ENCODE measurements around the gene PCBP3.
"Not testable (repeated sequence)": the region's sequence is repeated elsewhere in the genome, so short reads cannot be mapped to it uniquely, and the experiment has no call there.

The PCBP3 gene

DNA sequence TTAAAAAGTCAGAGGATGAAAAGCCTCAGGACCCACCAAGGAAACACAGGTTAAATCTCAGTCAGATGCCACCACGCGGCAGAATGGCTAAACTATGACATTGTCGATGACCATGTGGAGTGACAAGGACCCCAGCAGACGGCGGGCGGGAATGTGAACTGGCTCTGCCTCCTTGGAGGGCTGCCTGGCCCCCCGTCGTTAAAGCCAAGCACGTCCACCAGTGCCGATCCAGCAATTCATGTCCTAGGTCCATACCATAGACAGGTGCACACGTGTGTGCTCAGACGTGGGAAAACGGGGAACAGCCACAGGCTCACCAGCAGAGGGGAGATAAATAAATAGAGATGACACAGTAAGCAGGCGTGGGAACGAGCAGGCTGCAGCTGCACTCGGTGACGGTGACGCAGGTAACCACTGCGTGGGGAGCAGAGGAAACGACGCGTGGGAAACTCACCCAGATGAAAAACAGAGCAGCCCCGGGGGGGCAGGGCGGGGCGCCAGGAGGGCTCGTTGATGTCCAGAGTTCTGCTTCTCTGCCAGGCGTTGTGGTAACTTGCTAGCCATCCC, 28.3 kb upstream of the PCBP3 start:
- DNase-seq, result no peak

- DNase-seq, result no peak
Measured at GRCh38 chr21:45617021-45617921, 26.3 kb upstream of the PCBP3 start.

- no peak for DNase-seq
Measured at GRCh38 chr21:45618287-45618686, 25.2 kb upstream of the PCBP3 start.

DNA sequence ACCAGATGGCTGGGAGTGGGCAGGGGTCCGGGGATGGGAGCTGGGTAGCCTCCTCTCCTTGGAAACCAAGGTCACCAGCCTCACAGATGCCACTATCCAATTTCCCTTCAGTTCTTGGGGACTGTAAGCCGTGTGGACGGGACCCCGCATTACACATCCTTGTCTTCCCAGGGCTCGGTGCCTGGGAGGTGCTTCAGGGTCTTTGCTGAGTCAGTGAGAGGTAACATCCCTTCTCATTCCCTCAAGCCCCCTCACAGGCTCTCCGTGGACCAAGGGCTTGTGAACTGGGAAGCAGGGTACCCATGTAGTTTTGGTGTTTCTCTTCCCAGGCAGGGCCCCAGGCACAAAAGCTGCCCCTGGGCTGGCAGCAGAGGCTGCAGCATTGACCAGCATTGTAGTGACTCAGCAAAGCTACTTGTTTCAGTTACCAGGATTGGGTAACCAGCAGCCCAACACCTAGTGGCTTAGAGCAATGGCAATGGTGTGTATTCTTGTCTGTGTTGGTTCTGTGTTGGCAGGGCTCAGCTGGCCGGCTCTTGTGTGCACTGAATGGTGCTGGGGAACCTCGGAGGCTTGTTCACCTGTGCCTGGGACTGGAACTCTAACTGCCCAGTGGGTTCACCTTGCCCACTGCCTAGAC, 24.6 kb upstream of the PCBP3 start:
- DNase-seq, result no peak

GRCh38 chr21:45620201-45620923, 23.2 kb upstream of the PCBP3 start:
- no peak for DNase-seq

DNA sequence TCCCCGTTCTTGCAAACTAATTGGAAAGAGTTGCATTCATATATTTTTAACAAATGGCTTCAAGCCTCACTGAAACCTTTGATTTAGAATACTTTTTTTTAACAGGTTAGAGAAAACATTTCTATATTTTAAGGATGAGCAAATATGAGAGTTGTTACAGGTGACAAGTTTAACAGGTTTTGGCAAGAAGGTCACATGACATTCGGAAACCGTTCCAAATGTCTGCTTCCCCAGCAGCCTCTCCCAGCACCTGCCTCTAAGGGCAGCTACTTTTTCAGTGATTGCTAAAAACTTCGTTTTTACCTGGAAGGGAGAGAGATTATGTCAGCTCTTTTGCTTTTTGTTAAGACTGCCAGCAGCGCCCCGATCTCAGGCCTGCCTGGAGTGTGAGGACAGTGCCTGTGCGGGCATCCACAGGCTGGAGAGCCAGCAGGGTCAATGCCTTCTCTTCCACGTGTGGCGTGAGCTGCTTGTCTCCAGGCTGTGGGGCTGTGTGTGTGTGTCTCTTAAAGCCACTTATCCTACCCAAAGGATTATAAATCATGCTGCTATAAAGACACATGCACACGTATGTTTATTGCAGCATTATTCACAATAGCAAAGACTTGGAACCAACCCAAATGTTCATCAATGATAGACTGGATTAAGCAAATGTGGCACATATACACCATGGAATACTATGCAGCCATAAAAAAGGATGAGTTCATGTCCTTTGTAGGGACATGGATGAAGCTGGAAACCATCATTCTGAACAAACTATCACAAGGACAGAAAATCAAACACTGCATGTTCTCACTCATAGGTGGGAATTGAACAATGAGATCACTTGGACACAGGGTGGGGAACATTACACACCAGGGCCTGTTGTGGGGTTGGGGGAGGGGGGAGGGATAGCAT, 21.8 kb upstream of the PCBP3 start:
- not testable (repeated sequence) for DNase-seq

DNA sequence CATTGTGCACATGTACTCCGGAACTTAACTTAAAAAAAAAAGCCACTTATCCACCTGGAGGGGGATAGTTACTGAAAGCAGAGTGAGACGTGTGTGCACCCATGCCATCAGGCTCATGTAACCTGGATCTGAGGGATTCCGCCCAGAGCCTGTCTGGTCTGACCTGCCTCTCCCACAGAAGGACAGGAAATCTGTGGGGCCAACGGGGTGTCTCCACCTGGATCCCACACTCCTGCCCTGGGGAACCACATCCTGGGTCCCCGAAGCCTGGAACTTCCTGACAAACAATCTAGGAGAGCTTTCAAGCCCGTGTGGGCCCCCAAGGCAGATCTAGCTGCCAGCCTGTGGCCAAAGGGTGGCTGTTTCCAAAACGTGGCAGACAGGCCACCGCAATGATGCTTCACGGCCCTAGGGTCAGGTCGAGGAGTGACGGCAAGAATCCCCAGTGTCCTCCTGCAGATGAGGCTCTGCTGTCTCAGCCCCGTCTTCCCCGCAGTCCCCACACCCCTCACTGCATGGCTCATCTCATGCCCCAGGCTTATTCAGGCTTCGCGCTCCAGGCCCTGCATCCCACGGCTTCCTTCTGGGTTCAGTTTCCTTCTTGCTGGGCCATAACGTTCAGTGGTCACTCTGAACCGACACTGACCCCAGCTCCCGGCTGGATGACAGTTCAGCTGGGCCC, 21.0 kb upstream of the PCBP3 start:
- no peak for DNase-seq

GRCh38 chr21:45623436-45623835, 20.1 kb upstream of the PCBP3 start:
- no peak for DNase-seq

GRCh38 chr21:45626127-45626526, 17.4 kb upstream of the PCBP3 start:
- not testable (repeated sequence) for DNase-seq

DNA sequence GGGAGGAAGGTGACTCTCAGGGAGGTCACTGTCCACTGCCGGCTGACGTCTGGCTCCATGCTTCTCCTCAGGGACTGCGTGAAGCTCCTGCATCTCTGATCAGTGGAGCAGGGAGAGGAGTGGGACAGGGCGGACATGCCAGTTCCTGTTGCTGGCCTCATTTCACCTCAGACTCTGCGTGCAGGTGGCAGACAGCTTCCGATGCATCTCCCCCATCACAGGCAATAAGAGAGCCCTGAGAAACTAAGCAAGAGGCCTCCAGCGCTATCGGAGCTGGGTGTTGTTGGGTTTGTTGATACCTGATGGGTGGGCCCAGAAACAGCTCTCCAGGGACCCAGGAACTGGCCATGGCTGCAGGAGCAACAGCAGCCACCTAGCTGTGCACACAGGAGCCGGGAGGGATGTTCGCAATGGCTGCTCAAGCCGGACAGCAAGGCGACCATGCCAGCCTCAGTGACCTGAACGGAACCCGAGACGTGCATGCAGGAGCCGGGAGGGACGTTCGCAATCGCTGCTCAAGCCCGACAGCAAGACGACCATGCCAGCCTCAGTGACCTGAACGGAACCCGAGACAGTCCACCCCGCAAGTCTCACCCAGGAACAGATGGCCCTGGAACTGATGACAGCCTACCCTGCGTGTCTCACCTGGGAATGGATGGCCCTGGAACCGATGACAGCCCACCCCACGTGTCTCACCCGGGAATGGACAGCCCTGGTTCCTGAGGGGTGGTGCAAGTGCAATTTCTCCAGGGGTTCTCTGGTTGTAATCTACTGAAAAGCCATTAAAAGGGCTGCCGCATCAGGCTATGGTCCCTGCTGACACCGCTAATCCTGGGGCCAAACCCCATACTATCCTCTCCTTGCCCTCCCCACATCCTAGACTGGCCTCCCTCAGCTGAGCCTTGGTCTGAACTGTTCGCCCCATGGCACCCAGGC, 14.2 kb upstream of the PCBP3 start:
- DNase-seq, result no peak

- DNase-seq, result no peak
Measured at GRCh38 chr21:45630066-45630694, 13.3 kb upstream of the PCBP3 start.

- DNase-seq, result no peak
Measured at GRCh38 chr21:45630876-45631275, 12.6 kb upstream of the PCBP3 start.

- no peak for DNase-seq
Measured at GRCh38 chr21:45631540-45631939, 12.0 kb upstream of the PCBP3 start.

GRCh38 chr21:45632160-45632559, 11.4 kb upstream of the PCBP3 start:
- DNase-seq, result no peak

DNA sequence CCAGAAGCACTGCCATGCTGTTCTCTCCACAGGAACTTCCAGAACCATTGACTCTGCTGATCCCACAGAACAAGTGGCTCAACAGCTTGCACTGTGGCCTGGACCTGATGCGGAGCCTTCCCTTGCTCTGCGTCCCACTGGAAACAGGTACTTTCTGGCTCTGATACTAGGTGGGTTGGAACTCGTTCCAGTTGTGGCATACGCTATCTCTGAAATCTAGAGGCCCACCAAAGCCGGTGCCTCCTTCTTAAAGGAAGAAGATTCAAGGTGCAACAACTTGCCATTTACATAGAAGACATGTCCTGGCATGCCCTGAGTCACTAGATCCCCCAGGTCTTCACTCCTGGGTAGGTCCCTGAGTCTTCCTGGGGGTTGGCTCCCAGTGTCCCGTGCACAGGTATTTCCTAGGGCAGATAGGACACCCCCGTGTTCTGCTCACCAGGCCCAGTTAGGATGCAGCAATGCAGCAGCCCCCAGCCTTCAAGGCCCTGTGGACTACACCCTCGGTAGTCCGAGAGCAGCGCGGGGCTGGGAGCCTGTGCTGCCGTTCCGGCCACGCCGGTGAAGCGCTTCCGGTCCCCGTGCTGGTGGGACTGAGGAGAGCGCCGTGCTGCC, 10.8 kb upstream of the PCBP3 start:
- DNase-seq, result no peak

DNA sequence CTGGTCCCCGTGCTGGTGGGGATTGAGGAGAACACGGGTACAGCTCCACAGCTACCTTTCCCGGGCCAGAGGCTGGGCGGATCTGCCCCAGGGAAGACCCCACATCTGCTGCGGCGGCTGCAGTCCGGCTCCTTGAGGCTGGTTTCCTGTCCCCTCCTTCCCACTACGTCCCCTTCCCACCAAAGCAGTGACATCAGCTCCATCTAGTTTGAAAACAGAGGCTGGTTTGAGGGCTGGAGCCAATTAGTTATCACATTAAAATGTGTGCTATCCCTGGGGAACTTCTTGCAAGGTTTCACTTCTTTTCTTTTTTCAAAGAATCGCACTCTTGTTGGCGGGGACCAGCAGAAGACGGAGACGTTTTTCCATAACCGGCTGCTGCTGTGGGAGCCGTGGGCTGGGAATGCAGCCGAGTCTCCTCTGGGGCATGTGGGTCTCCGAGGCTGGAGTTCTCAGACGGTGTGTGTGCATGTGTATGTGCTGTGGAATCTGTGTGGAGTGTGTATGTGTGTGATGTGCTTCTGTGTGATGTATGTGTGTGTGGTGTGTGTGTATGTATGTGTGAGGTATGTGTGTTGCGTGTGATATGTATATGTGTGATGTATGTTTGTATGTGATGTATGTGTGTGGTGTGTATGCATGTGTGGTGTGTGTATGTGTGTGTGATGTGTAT, 8.9 kb upstream of the PCBP3 start:
- DNase-seq, result no peak

GRCh38 chr21:45635271-45636151, 8.0 kb upstream of the PCBP3 start:
- no peak for DNase-seq

- no peak for DNase-seq
Measured at GRCh38 chr21:45636459-45636858, 7.1 kb upstream of the PCBP3 start.
